Mucosa of rectum (tissue), 2 donors: ENCODE results near the gene NUCB1.

Source experiments
- H3K27ac ChIP-seq, 2 donors: one replicate each; pipeline ENCODE4 v1.7.0; 2013; ENCODE audit warnings: inconsistent platforms in 2 of 2, low read depth in 2 of 2, low read length in 2 of 2
- H3K27me3 ChIP-seq, 2 donors: one replicate each; pipeline ENCODE4 v1.7.0; 2013; ENCODE audit warnings: low read length in 2 of 2; ENCODE audit not compliant: control insufficient read depth in 2 of 2, insufficient read depth in 2 of 2
- H3K36me3 ChIP-seq, 2 donors: one replicate each; pipeline ENCODE4 v1.7.0; 2013; ENCODE audit warnings: low read length in 2 of 2; ENCODE audit not compliant: control insufficient read depth in 2 of 2, insufficient read depth in 2 of 2
- H3K4me1 ChIP-seq, 2 donors: one replicate each; pipeline ENCODE4 v1.7.0; 2013; ENCODE audit warnings: low read length in 2 of 2, mild to moderate bottlenecking in 1 of 2; ENCODE audit not compliant: control insufficient read depth in 2 of 2, insufficient read depth in 2 of 2
- H3K4me3 ChIP-seq, 2 donors: one replicate each; pipeline ENCODE4 v1.7.0; 2013; ENCODE audit warnings: low read length in 2 of 2
- H3K9ac ChIP-seq, 2 donors: one replicate each; pipeline ENCODE4 v1.7.0; 2013; ENCODE audit warnings: low read length in 2 of 2, low read depth in 1 of 2, mild to moderate bottlenecking in 1 of 2
- H3K9me3 ChIP-seq, 2 donors: one replicate each; pipeline ENCODE4 v1.7.0; 2013; ENCODE audit warnings: low read length in 2 of 2; ENCODE audit not compliant: control insufficient read depth in 2 of 2
- donor health status: healthy.
- donor health status: Normal muscosa, but diverticular disease.

The NUCB1 gene

DNA sequence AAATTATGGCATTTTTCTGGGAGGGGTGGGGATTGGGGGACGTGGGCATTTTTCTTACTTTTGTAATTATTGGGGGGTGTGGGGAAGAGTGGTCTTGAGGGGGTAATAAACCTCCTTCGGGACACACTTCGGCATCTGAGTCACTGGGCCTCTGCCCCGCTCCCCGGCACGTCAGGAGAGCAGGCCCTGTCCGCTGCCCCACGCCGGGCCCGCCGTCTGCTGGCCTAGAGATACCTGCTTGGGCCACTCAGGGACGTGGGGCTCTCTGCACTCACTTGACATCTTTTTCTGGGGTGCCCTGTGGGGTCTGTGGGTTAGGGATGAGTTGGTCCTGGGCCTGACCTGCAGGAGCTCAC is 61.5 kb downstream of the NUCB1 start:
- H3K36me3 ChIP-seq: peaks cover 0 to 8% of the 10 kb centered on the region in 2 donors
- H3K4me3 ChIP-seq: peak overlapping the region in 1 of 2 donors; percentile 45
- H3K4me1 ChIP-seq: peaks cover 39 to 48% of the 10 kb centered on the region in 2 donors
- peak overlapping the region; percentile 74 for H3K9ac ChIP-seq
- peak overlapping the region; percentile 90 to 95 for H3K27ac ChIP-seq
- H3K9me3 ChIP-seq: no peaks in the 10 kb centered on the region
- H3K27me3 ChIP-seq: no peaks in the 10 kb centered on the region

DNA sequence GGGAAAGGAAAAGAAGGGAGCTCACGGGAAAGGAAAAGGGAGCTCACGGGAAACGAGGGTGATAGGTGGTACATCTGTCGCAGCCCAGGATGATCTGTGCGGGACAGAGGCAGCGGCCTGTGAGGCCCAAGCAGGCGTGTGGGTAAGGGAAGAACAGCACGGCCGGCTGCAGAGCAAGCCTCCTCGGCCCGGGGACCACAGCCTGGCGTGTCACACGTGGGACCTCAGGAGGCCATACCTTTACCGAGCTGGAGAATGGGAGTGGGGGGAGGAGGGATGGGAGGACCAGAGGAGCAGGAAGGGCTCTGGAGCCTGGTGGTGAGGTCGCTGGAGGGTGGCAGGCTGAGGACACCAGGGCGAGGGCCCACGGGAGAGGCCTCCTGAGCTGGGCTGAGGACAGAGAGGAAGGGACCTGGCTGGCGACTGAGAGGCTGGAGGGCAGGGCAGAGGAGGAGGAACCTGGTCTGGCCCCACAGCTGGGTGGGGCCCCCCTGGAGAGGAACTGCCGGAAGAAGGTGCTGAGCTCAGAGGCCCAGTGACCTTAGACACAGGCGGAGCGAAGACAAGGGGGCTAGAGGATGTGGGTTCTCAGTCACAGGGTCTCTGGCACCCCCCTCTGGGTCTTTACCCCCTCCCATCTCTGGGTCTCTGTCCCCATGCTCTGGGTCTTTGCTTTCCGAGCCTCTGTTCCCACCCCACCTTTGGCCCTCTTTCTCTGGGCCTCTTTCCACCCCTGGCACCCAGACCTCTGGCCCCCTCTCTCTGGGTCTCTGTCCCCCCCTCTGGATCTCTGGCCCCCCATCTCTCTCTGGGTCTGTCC is 62.1 kb downstream of the NUCB1 start:
- no peaks in the 10 kb centered on the region for H3K27me3 ChIP-seq
- peak overlapping the region; percentile 74 for H3K9ac ChIP-seq
- H3K9me3 ChIP-seq: no peaks in the 10 kb centered on the region
- peak overlapping the region; percentile 90 to 95 for H3K27ac ChIP-seq
- peaks cover 43 to 48% of the 10 kb centered on the region in 2 donors for H3K4me1 ChIP-seq
- H3K36me3 ChIP-seq: peaks cover 0 to 12% of the 10 kb centered on the region in 2 donors
- peak overlapping the region; percentile 45 for H3K4me3 ChIP-seq

DNA sequence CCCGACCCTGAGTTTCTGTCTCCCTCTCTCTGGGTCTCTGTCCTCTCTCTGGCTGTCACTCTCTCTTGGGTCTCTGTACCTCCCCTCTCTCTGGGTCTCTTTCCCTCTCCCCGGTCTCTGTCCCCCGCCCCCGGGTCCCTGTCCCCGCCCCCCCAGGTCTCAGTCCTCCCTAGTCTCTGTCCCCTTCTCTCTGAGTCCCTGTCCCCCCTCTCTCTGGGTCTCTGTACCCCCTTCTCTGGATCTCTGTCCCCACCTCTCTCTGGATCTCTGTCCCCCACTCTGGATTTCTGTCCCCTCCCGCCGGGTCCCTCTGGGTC is 62.7 kb downstream of the NUCB1 start:
- Histone ChIP-seq H3K9ac (peak overlapping the region; percentile 74), H3K9me3 (no peaks in the 10 kb centered on the region)

DNA sequence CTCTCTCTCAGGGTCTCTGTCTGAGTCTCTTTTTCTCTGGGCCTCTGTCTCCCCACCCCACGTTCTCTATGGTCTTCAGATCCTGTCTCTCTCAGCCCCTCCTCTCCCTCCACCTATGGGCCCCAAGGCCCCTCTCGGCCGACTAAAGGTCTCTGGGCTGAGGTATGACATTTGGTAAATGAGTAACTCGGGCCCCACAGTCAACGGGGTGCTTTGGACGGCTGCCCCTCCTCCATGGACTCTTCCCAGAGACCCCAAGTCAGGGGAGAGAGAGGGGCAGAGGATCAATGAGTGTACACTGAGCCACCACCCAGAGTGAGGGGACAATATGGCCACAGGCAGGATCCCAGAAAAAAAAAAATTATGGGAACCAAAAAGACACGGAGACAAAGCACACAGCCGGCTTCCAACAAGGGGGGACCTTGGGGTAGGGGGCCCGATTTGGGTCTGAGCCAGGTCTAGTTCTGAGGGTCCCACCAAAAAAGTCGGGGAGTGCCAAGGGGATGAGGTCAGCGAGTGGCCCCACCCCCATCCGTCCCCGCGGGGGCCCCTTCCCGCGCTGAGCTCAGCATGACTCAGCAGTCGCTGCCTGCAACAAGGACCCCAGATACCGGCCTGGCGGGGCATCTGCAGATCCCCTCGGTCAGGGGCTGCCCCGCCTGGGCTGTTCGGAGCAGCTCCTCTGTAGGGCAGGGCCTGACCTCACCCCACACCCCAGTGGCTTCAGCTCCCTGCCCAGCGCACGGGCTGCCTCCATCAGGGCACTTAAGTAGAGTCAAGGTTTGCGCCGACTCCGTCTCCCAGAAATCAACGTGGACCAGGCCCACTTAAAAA is 63.5 kb downstream of the NUCB1 start:
- Histone ChIP-seq H3K9me3 (no peaks in the 10 kb centered on the region), H3K9ac (peak overlapping the region; percentile 73 to 74), H3K27ac (peak overlapping the region; percentile 90 to 95), H3K36me3 (peaks cover 6 to 22% of the 10 kb centered on the region in 2 donors), H3K27me3 (no peaks in the 10 kb centered on the region), H3K4me3 (peak overlapping the region; percentile 58 to 60), H3K4me1 (peaks cover 43 to 48% of the 10 kb centered on the region in 2 donors)

More for the DNA sequence above, 62.7 kb downstream of the NUCB1 start:
- Histone ChIP-seq H3K27ac (peak overlapping the region; percentile 90 to 95), H3K4me1 (peaks cover 43 to 48% of the 10 kb centered on the region in 2 donors), H3K36me3 (peaks cover 0 to 17% of the 10 kb centered on the region in 2 donors), H3K4me3 (peak overlapping the region; percentile 45 to 60), H3K27me3 (no peaks in the 10 kb centered on the region)

DNA sequence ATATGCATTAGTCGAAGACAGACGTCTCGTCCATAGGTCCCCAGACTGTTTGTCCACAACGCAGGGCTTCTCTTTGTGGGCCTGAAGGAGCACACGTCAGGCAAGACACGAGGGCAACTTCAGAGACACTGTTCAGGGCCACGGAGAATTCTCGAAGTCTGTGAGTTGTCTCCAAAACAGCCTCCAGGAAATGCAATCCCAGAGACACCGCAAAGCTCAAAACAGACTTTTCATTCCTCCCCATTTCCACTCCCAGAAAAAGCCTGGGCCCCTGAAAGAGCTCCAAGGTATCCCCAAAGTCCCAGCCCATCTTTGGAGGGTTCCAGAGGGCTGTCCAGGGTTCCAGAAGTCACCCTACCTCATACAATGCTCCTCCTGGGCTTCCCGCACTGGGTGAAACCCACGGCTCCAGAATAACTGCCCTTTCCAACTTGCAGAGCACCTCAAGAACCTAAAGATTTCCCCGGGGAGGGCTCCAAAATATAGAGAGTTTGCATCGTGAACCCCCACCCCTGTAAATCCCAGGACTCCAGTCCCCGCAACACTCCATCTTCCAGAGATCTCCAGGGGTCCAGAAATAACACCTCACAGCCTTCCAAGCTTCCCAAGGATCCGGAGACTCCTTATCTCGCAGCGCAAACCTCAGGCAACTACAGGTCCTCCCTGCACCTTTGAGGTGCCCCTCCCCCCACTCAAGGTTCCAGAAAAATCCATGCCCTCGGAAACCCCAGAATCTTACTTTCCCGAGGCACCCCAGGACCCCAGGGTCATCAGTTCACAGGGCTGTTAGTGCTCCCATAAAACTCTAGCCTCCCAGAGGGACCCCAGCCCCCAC is 64.3 kb downstream of the NUCB1 start:
- peaks cover 43 to 48% of the 10 kb centered on the region in 2 donors for H3K4me1 ChIP-seq
- no peaks in the 10 kb centered on the region for H3K9me3 ChIP-seq

DNA sequence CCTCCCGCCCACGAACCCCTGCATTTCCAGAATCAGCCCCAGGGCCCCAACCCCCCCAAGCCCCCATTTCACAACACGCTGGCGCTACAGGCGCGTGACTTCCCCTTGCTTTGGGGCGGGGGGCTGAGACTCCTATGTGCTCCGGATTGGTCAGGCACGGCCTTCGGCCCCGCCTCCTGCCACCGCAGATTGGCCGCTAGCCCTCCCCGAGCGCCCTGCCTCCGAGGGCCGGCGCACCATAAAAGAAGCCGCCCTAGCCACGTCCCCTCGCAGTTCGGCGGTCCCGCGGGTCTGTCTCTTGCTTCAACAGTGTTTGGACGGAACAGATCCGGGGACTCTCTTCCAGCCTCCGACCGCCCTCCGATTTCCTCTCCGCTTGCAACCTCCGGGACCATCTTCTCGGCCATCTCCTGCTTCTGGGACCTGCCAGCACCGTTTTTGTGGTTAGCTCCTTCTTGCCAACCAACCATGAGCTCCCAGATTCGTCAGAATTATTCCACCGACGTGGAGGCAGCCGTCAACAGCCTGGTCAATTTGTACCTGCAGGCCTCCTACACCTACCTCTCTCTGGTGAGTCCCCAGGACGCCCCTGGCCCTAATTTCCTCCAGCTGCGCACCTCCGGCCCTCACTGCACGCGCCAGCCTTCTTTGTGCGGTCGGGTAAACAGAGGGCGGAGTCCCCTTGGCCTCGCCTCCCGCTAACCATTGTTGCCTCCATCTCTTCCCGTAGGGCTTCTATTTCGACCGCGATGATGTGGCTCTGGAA is 65.1 kb downstream of the NUCB1 start, which contains the start of gene FTL:
Gene FTL (plus strand): TSS at position 270 of the 766 bp plus-strand sequence. CDS start 199 bp downstream, at position 469.
- Histone ChIP-seq H3K4me3 (peak within 1 kb of the TSS; percentile 90 to 100), H3K9ac (peak within 1 kb of the TSS; percentile 89 to 93), H3K36me3 (peaks cover 13 to 29% of the 10 kb centered on the region in 2 donors), H3K27ac (peak within 1 kb of the TSS; percentile 90 to 95), H3K27me3 (no peaks in the 10 kb centered on the region), H3K9me3 (no peaks in the 10 kb centered on the region), H3K4me1 (peaks cover 43 to 48% of the 10 kb centered on the region in 2 donors)

More for the DNA sequence above, 64.3 kb downstream of the NUCB1 start:
- Histone ChIP-seq H3K27ac (peak overlapping the region; percentile 90 to 95), H3K4me3 (peak overlapping the region; percentile 58 to 60), H3K9ac (peak overlapping the region; percentile 73 to 74), H3K36me3 (peaks cover 10 to 23% of the 10 kb centered on the region in 2 donors), H3K27me3 (no peaks in the 10 kb centered on the region)

DNA sequence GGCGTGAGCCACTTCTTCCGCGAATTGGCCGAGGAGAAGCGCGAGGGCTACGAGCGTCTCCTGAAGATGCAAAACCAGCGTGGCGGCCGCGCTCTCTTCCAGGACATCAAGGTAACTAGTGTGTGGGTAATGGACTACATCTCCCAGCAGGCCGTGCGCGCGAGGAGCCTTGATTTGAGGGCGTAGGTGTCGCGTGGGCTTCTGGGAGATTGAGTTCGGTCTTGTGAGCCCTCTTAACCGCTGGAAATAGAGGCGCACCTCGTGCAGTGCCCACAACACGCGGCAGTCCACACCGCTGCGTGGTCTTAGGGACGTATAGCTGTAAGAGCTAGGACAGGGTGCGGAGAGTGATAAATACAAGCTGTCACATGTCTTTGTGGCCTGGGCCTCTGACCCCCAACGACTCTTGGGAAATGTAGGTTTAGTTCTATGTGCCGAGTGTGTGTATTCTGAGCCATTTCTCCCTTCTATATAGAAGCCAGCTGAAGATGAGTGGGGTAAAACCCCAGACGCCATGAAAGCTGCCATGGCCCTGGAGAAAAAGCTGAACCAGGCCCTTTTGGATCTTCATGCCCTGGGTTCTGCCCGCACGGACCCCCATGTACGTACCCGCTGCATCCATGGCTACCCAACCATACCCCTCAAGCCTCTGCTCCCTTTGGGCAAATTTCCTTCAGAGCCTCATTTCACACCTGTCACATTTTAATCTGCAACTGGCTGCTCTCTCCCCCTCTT is 65.9 kb downstream of the NUCB1 start:
- Histone ChIP-seq H3K4me1 (peaks cover 41 to 46% of the 10 kb centered on the region in 2 donors), H3K9ac (peak overlapping the region; percentile 89 to 93), H3K9me3 (no peaks in the 10 kb centered on the region), H3K36me3 (peaks cover 13 to 31% of the 10 kb centered on the region in 2 donors), H3K27ac (peak overlapping the region; percentile 89 to 90), H3K4me3 (peak overlapping the region; percentile 90 to 100), H3K27me3 (no peaks in the 10 kb centered on the region)

DNA sequence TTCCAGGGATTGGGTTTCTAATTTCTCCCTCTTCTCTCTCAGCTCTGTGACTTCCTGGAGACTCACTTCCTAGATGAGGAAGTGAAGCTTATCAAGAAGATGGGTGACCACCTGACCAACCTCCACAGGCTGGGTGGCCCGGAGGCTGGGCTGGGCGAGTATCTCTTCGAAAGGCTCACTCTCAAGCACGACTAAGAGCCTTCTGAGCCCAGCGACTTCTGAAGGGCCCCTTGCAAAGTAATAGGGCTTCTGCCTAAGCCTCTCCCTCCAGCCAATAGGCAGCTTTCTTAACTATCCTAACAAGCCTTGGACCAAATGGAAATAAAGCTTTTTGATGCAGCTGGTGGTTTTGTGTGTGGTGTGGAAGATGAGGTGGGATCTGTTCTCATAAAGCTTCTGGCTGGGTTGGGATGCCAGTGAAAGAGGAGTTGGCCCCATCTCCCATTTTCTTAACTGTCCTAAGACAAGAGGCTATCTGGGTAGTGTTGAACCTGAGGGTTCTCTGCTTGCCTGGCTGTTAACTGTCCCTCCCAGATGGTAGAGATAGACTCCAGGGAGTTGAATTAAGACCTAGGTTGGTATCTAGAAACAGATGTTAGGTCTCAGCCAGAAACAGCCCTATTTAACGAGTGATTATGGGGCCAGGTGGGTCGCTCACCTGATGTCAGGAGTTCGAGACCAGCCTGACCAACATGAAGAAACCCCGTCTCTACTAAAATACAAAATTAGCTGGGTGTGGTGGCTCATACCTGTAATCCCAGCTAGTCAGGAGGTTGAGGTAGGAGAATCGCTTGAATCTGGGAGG is 66.6 kb downstream of the NUCB1 start:
- Histone ChIP-seq H3K4me1 (peaks cover 35 to 38% of the 10 kb centered on the region in 2 donors), H3K27me3 (no peaks in the 10 kb centered on the region), H3K9me3 (no peaks in the 10 kb centered on the region), H3K27ac (peak overlapping the region; percentile 89 to 90), H3K36me3 (peaks cover 13 to 31% of the 10 kb centered on the region in 2 donors), H3K9ac (peak overlapping the region; percentile 89 to 93), H3K4me3 (peak overlapping the region; percentile 90 to 100)
